PC-3 (cell line): ENCODE results near the gene IFITM5.

Experiments used
- EZH2 ChIP-seq: fragments of 300-600 bp; sonication (generic); IDR thresholded peaks from one replicate; pipeline ENCODE4 v1.6.1; 2017; ENCODE audit warnings: antibody characterized with exemption, mild to moderate bottlenecking, low read length; ENCODE audit not compliant: unreplicated experiment
- TF ChIP-seq, protein P1 (sequence below): fragments of 300-600 bp; sonication (generic); conservative IDR thresholded peaks from 2 replicates; pipeline ENCODE4 v1.5.1; 2017; ENCODE audit warnings: antibody characterized with exemption, low read depth, mild to moderate bottlenecking, low read length

DNA sequence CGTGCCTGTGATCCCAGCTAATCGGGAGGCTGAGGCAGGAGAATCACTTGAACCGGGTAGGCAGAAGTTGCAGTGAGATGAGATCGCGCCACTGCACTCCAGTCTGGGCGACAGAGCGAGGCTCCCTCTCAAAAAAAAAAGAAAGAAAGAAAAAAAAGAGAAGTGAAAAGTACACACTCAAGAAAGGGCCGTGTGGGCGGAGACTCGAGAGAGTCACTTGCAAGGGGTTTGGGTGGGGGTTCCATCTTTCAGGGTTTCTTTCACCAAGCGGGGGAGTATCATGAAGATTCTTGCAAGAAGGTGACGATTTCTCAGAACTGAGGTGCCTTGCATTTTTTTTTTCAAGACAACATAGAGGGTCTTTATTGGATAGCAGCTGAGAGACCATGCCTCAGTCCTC is 4.0 kb upstream of the IFITM5 start:
- TF ChIP-seq, protein P1, sequence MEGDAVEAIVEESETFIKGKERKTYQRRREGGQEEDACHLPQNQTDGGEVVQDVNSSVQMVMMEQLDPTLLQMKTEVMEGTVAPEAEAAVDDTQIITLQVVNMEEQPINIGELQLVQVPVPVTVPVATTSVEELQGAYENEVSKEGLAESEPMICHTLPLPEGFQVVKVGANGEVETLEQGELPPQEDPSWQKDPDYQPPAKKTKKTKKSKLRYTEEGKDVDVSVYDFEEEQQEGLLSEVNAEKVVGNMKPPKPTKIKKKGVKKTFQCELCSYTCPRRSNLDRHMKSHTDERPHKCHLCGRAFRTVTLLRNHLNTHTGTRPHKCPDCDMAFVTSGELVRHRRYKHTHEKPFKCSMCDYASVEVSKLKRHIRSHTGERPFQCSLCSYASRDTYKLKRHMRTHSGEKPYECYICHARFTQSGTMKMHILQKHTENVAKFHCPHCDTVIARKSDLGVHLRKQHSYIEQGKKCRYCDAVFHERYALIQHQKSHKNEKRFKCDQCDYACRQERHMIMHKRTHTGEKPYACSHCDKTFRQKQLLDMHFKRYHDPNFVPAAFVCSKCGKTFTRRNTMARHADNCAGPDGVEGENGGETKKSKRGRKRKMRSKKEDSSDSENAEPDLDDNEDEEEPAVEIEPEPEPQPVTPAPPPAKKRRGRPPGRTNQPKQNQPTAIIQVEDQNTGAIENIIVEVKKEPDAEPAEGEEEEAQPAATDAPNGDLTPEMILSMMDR: no peak
- TF ChIP-seq EZH2: no peak
